ENCODE measurements around the gene ZNF521. TPM values are rescaled to one million over a fixed set of nuclear protein-coding genes. Genes with fewer than 3 reads are reported as not detected.

ZNF521 gene
- total and polyA plus RNA-seq, 2 donors (not counting 3 experiments of a cell fraction or from before 2014, with no cell fraction given): 111 to 168 TPM

DNA sequence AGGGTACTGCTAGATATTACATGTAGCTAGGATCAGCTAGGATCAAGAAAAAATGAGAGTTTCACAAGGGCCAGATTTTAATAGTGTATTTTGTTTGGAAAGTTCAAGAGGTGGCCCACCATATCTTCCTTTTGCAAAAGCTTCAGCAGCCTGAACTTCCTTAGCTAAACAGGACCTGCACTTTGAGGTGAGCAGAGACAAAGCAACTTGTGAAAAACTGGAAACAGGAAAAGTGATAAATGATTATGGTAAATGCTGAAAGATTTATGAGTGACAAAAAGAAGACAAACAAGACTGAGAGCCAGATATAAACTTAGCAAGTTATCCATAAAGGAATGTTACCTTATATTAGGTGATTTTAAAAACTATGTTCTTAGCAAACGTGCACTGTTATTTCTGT lies 123.6 kb downstream of the ZNF521 start:
- FAIRE-seq (peak; percentile 94), DNase-seq (ENCODE audit: low read depth, low spot score) (peak; percentile 97)
- no peaks in the 10 kb centered on the region for H3K9me1 ChIP-seq (replicated peaks; ENCODE audit: control insufficient read depth, extremely low read depth, insufficient read depth, low read length)
- no peaks in the 10 kb centered on the region for H3K27me3 ChIP-seq (ENCODE audit: control insufficient read depth in 2 of 2, insufficient read depth in 2 of 2, low read length in 2 of 2)
- H4K20me1 ChIP-seq (replicated peaks; ENCODE audit: control insufficient read depth, extremely low read depth, insufficient read depth, low read length): no peaks in the 10 kb centered on the region
- intact Hi-C loops (cut with micrococcal nuclease) (loop anchor here (1.0 to 5.0 kb wide), 6 partner anchors 47 to 396 kb away; no protein-coding TSS in a partner anchor), dilution Hi-C loops (cut with MboI; ENCODE audit: extremely low pct_ligation_motif_present, low sequenced_read_pairs) (no loop called here)
- H3K4me2 ChIP-seq (ENCODE audit: insufficient read depth, low read length): peak overlapping the region; percentile 99
- H3K4me1 ChIP-seq (ENCODE audit: control insufficient read depth, extremely low read depth, insufficient read depth, low read length): peaks cover 60% of the 10 kb centered on the region
- TF ChIP-seq POLR2A (IDR thresholded peaks at IDR 0.05; ENCODE audit: low read depth, low read length): peak; percentile 92
- TF ChIP-seq POLR2AphosphoS5 (IDR thresholded peaks at IDR 0.05; ENCODE audit: insufficient read depth, low read depth, low read length): peak; percentile 95
- TF ChIP-seq JUN (IDR thresholded peaks at IDR 0.05; ENCODE audit: borderline replicate concordance, insufficient read depth, insufficient read length, low read depth): peak; percentile 59
- TF ChIP-seq FOS (IDR thresholded peaks at IDR 0.05; ENCODE audit: borderline replicate concordance, insufficient read depth, low read length): peak; percentile 52
- TF ChIP-seq MAX (IDR thresholded peaks at IDR 0.05; ENCODE audit: insufficient read depth, insufficient read length): no peak
- TF ChIP-seq EZH2 (IDR thresholded peaks at IDR 0.05; ENCODE audit: borderline replicate concordance, low read depth, low read length, severe bottlenecking): no peak
- peak; percentile 97 for TF ChIP-seq GATA2 (IDR thresholded peaks at IDR 0.05; ENCODE audit: insufficient read depth, insufficient read length, low read depth, low read length)
- ChIA-PET POLR2A (interaction anchor here (0.6 to 2.3 kb wide), 5 partner anchors 47 to 396 kb away, joined by 3 to 8 read pairs (median 4); no protein-coding TSS in a partner anchor), CTCF (interaction anchor here (0.9 to 3.3 kb wide), 11 partner anchors 12 to 397 kb away, joined by 3 to 18 read pairs (median 4); partner anchors contain the start of gene ZNF521)
- H3K27ac ChIP-seq (ENCODE audit: insufficient read depth, low read depth, low read length): peak overlapping the region; percentile 90
- H3K9ac ChIP-seq (replicated peaks; ENCODE audit: extremely low read depth, insufficient read depth, low read length): peak overlapping the region; percentile 96
- H2AFZ ChIP-seq (ENCODE audit: low read depth, low read length): no peak overlapping the region
- no peaks in the 10 kb centered on the region for H3K9me3 ChIP-seq (replicated peaks; ENCODE audit: control insufficient read depth, insufficient read depth, low read length)
- BruUV-seq (replicated peaks): no TSS peak
- H3K4me3 ChIP-seq (replicated peaks in 1 of 3; ENCODE audit: insufficient read depth in 1 of 3, low read depth in 1 of 3, low read length in 3 of 3): peak overlapping the region in 1 of 3 experiments; percentile 69
- peaks cover 46% of the 10 kb centered on the region for H3K79me2 ChIP-seq (ENCODE audit: control insufficient read depth, insufficient read depth, low read length)
- peaks cover 24 to 30% of the 10 kb centered on the region in 2 experiments for H3K36me3 ChIP-seq (ENCODE audit: control insufficient read depth in 2 of 2, extremely low read depth in 1 of 2, insufficient read depth in 2 of 2, low read length in 2 of 2)

- H3K9me3 ChIP-seq (replicated peaks; ENCODE audit: control insufficient read depth, insufficient read depth, low read length): no peaks in the 10 kb centered on the region
- POLR2A ChIA-PET: no interaction called here
- dilution Hi-C loops (cut with MboI; ENCODE audit: extremely low pct_ligation_motif_present, low sequenced_read_pairs): no loop called here
- DNase-seq (ENCODE audit: low read depth, low spot score) (no peak), FAIRE-seq (no peak)
- TF ChIP-seq MAX (IDR thresholded peaks at IDR 0.05; ENCODE audit: insufficient read depth, insufficient read length): no peak
- TF ChIP-seq CTCF (IDR thresholded peaks at IDR 0.05; ENCODE audit: extremely low read depth in 1 of 2, insufficient read depth in 1 of 2, low read depth in 1 of 2, low read length in 2 of 2): no peak
- no peak for TF ChIP-seq GATA2 (IDR thresholded peaks at IDR 0.05; ENCODE audit: insufficient read depth, insufficient read length, low read depth, low read length)
- no peak for TF ChIP-seq EZH2 (IDR thresholded peaks at IDR 0.05; ENCODE audit: borderline replicate concordance, low read depth, low read length, severe bottlenecking)
- no peak for TF ChIP-seq POLR2A (IDR thresholded peaks at IDR 0.05; ENCODE audit: low read depth, low read length)
- H4K20me1 ChIP-seq (replicated peaks; ENCODE audit: control insufficient read depth, extremely low read depth, insufficient read depth, low read length): no peaks in the 10 kb centered on the region
- no peak overlapping the region for H3K27ac ChIP-seq (ENCODE audit: insufficient read depth, low read depth, low read length)
- H3K4me1 ChIP-seq (ENCODE audit: control insufficient read depth, extremely low read depth, insufficient read depth, low read length): peaks cover 39% of the 10 kb centered on the region
- TSS peak; percentile 2 for BruUV-seq (replicated peaks)
- CTCF ChIA-PET: no interaction called here
- no peaks in the 10 kb centered on the region for H3K27me3 ChIP-seq (ENCODE audit: control insufficient read depth in 2 of 2, insufficient read depth in 2 of 2, low read length in 2 of 2)
- H3K4me2 ChIP-seq (ENCODE audit: insufficient read depth, low read length): no peak overlapping the region
- no peaks in the 10 kb centered on the region for H3K9me1 ChIP-seq (replicated peaks; ENCODE audit: control insufficient read depth, extremely low read depth, insufficient read depth, low read length)
- no peak overlapping the region for H2AFZ ChIP-seq (ENCODE audit: low read depth, low read length)
- no peak overlapping the region for H3K4me3 ChIP-seq (replicated peaks in 1 of 3; ENCODE audit: insufficient read depth in 1 of 3, low read depth in 1 of 3, low read length in 3 of 3)
- H3K79me2 ChIP-seq (ENCODE audit: control insufficient read depth, insufficient read depth, low read length): peaks cover 54% of the 10 kb centered on the region
- no peak overlapping the region for H3K9ac ChIP-seq (replicated peaks; ENCODE audit: extremely low read depth, insufficient read depth, low read length)
- H3K36me3 ChIP-seq (ENCODE audit: control insufficient read depth in 2 of 2, extremely low read depth in 1 of 2, insufficient read depth in 2 of 2, low read length in 2 of 2): peaks cover 24 to 32% of the 10 kb centered on the region in 2 experiments
- intact Hi-C loops (cut with micrococcal nuclease): loop anchor here (5.0 kb wide), 2 partner anchors 168 to 363 kb away; no protein-coding TSS in a partner anchor
These were observed 126.8 kb downstream of the ZNF521 start for GRCh38 chr18:25225151-25225550.

All from endothelial cell of umbilical vein (primary cell).